ENCODE measurements around the gene TAF9. TPM values are rescaled to one million over a fixed set of nuclear protein-coding genes. Genes with fewer than 3 reads are reported as not detected.

Gene TAF9
- total RNA-seq, 2 experiments from 2014 or later = 48.9 to 63.1 TPM

GRCh38 chr5:69329905-69330489, 39.3 kb downstream of the TAF9 start:
- Mint-ChIP-seq H3K9me3 (ENCODE audit: low read depth) (no peaks in the 10 kb centered on the region), H3K4me1 (peaks cover 14% of the 10 kb centered on the region), H3K4me3 (no peak overlapping the region), H3K36me3 (peaks cover 1% of the 10 kb centered on the region), H3K27me3 (no peaks in the 10 kb centered on the region), H3K27ac (no peak overlapping the region)
- no peak for ATAC-seq
- no peak for DNase-seq
- CTCF ChIA-PET = no interaction called here

GRCh38 chr5:69326365-69326764, 43.0 kb downstream of the TAF9 start:
- no peaks in the 10 kb centered on the region for H3K4me1 Mint-ChIP-seq
- ATAC-seq (no peak), DNase-seq (no peak)
- H3K27ac Mint-ChIP-seq = no peak overlapping the region
- H3K4me3 Mint-ChIP-seq = no peak overlapping the region
- CTCF ChIA-PET = interaction anchor here (0.9 to 1.2 kb wide), 2 partner anchors 9 to 220 kb away, joined by 4 read pairs; no protein-coding TSS in a partner anchor
- peaks cover 1% of the 10 kb centered on the region for H3K36me3 Mint-ChIP-seq
- H3K9me3 Mint-ChIP-seq (ENCODE audit: low read depth) = no peaks in the 10 kb centered on the region
- H3K27me3 Mint-ChIP-seq = no peaks in the 10 kb centered on the region

DNA sequence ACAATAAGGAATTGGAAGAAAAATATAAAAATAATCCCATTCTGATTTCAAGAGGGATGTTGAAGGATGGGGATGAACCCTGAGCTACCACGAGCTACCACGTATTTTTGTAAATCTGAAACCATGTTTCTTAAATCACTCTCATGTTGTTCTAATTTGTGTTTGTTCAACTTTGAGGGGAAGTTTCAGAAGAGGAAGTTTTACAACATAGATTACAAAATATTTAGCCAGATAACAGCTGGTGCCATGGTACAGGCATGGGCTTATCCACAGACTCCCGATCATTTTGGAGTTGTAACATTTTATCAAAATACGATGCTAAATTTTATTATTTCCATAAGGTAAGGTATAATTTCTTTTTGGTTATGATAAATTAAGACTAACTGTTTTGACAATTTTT, 51.9 kb downstream of the TAF9 start:
- Mint-ChIP-seq H3K27ac (no peak overlapping the region), H3K4me1 (no peaks in the 10 kb centered on the region), H3K4me3 (no peak overlapping the region), H3K36me3 (peaks cover 28% of the 10 kb centered on the region), H3K27me3 (no peaks in the 10 kb centered on the region), H3K9me3 (ENCODE audit: low read depth) (no peaks in the 10 kb centered on the region)
- CTCF ChIA-PET = no interaction called here
- DNase-seq (no peak), ATAC-seq (no peak)

DNA sequence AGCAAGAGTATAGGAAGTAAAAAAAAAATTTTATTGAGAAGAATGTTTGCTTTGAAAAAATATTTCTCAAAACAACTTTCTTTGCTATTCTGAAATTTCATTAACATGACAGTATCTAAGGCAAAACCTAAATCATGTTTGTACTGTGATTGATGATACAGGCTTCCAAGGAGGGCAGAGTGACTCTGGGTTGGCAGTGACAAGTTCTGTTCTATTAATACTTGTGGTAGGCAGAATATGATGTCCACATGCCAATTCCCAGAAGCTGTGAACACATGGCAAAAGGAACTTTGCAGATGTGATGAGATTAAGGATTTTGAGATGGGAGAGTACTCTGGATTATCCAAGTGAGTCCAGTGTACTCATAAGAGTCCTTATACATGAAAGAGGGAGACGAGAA, 53.3 kb downstream of the TAF9 start:
- CTCF ChIA-PET = interaction anchor here (0.7 to 1.0 kb wide), 2 partner anchors 19 to 91 kb away, joined by 3 to 4 read pairs; no protein-coding TSS in a partner anchor

More for the DNA sequence above, 53.3 kb downstream of the TAF9 start:
- Mint-ChIP-seq H3K27me3 (no peaks in the 10 kb centered on the region), H3K36me3 (peaks cover 30% of the 10 kb centered on the region), H3K4me1 (no peaks in the 10 kb centered on the region), H3K27ac (no peak overlapping the region), H3K9me3 (ENCODE audit: low read depth) (peaks cover 1% of the 10 kb centered on the region), H3K4me3 (no peak overlapping the region)
- DNase-seq (no peak), ATAC-seq (no peak)

Other genes with a start within 250 kb of the TAF9 start
- 100 to 1,000 TPM; 171 to 206 TPM for gene CCNB1, start 202.4 kb downstream of the TAF9 start, total RNA-seq
- gene CENPH, start 179.9 kb downstream of the TAF9 start, total RNA-seq = 10 to 100 TPM; 50.2 to 55.5 TPM
- 10 to 100 TPM; 27.5 to 29.1 TPM for gene CDK7, start 134.6 kb downstream of the TAF9 start, total RNA-seq
- 10 to 100 TPM in 1 of 2 experiments, 1 to 10 TPM in 1; 9.4 to 11.2 TPM for gene CCDC125, start 36.7 kb downstream of the TAF9 start, total RNA-seq
- gene AK6, start within 50 bp of the TAF9 start, total RNA-seq = 10 to 100 TPM; 31.8 to 49.1 TPM
- gene RAD17, start 298 bp upstream of the TAF9 start, total RNA-seq = 10 to 100 TPM; 19.7 to 26.4 TPM
- under 1 TPM; 0.18 to 0.26 TPM for gene MARVELD2, start 45.6 kb upstream of the TAF9 start, total RNA-seq
- 1 to 10 TPM in 1 of 2 experiments, under 1 TPM in 1; 0.91 to 1.9 TPM for gene OCLN, start 123.3 kb upstream of the TAF9 start, total RNA-seq
- 10 to 100 TPM; 33.5 to 34.5 TPM for gene GTF2H2C, start 190.7 kb upstream of the TAF9 start, total RNA-seq